Liver (tissue), 3 donors: ENCODE results near the gene GATC.

ENCODE experiments used
- CTCF ChIP-seq: fragments of 150-350 bp; IDR thresholded peaks from 2 replicates; pipeline ENCODE4 v1.5.1; 2017; ENCODE audit warnings: improper control_type of control experiment, low read depth, low read length; ENCODE audit not compliant: missing input control
- EGR1 ChIP-seq, 2 donors: IDR thresholded peaks; 2 replicates each; pipeline ENCODE4 v1.6.1; 2016 to 2018; ENCODE audit warnings: antibody characterized with exemption in 2 of 2, low read depth in 2 of 2
- GABPA ChIP-seq, 2 donors: IDR thresholded peaks in 1 of 2; conservative IDR thresholded peaks in 1 of 2; 2 replicates each; pipeline ENCODE4 v1.6.1; 2016; ENCODE audit warnings: antibody characterized with exemption in 2 of 2, mild to moderate bottlenecking in 1 of 2, moderate library complexity in 1 of 2
- JUND ChIP-seq, 2 donors: IDR thresholded peaks; 2 replicates each; pipeline ENCODE4 v1.6.1; 2016; ENCODE audit warnings: antibody characterized with exemption in 2 of 2
- MAX ChIP-seq: IDR thresholded peaks from 2 replicates; pipeline ENCODE4 v1.6.1; 2016; ENCODE audit warnings: antibody characterized with exemption
- NR2F2 ChIP-seq: IDR thresholded peaks from 2 replicates; pipeline ENCODE4 v1.6.1; 2016; ENCODE audit warnings: antibody characterized with exemption
- RAD21 ChIP-seq, 2 donors: IDR thresholded peaks; 2 replicates each; pipeline ENCODE4 v1.6.1; 2016; ENCODE audit warnings: antibody characterized with exemption in 2 of 2, mild to moderate bottlenecking in 2 of 2
- REST ChIP-seq: IDR thresholded peaks from 2 replicates; pipeline ENCODE4 v1.6.1; 2016; ENCODE audit warnings: antibody characterized with exemption, mild to moderate bottlenecking
- RXRA ChIP-seq, 2 donors: IDR thresholded peaks; 2 replicates each; pipeline ENCODE4 v1.6.1; 2017 to 2018; ENCODE audit warnings: antibody characterized with exemption in 2 of 2, mild to moderate bottlenecking in 1 of 2
- SP1 ChIP-seq: IDR thresholded peaks from 2 replicates; pipeline ENCODE4 v1.6.1; 2018; ENCODE audit warnings: antibody characterized with exemption, mild to moderate bottlenecking
- TAF1 ChIP-seq: conservative IDR thresholded peaks from 2 replicates; pipeline ENCODE4 v1.6.1; 2016; ENCODE audit warnings: antibody characterized with exemption, mild to moderate bottlenecking
- YY1 ChIP-seq: IDR thresholded peaks from 2 replicates; pipeline ENCODE4 v1.6.1; 2016; ENCODE audit warnings: antibody characterized with exemption, mild to moderate bottlenecking
- donor health status: healthy.
- donor health status: healthy.

DNA sequence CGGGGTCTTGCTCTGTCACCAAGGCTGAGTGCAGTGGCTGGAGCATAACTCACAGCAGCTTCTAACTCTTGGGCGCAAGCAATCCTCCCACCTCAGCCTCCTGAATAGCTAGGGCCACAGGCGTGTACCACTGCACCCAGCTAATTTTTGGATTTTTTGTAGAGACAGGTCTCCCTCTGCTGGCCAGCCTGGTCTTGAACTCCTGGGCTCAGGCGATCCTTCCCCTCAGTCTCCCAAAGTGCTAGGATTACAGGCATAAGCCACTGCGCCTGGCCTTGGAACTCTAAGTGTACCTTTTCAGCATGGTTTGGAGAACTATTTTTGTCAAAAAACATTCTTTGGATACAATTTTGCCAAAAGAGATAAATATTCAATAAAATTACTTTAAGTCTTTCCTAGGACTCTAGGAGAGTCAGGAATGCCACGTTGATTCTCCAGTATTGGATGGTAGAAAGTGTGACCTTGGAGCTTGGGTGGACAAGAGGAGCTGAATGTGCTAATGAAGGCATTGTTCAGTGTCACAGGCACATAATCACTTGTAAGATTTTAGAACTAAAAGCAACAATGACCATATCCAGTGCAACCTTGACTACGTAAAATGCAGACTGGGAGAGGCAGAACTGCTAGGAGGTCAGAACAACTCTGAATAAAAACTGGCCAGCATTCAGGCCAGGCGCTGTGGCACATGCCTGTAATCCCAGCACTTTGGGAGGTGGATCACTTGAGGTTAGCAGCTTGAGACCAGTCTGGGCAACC is 20.5 kb downstream of the GATC start:
- TF ChIP-seq CTCF = peak; percentile 49
- TF ChIP-seq GABPA (IDR thresholded peaks at IDR 0.05 in 1 of 2, conservative IDR thresholded peaks at IDR 0.05 in 1 of 2) = no peak
- TF ChIP-seq RXRA (IDR thresholded peaks at IDR 0.05) = no peak
- no peak for TF ChIP-seq REST
- no peak for TF ChIP-seq SP1
- no peak for TF ChIP-seq MAX
- TF ChIP-seq RAD21 (IDR thresholded peaks at IDR 0.05) = peak; percentile 66 to 76
- no peak for TF ChIP-seq EGR1 (IDR thresholded peaks at IDR 0.05; ENCODE audit: low read depth in 2 of 2)
- no peak for TF ChIP-seq YY1
- TF ChIP-seq TAF1 = no peak
- TF ChIP-seq NR2F2 = no peak
- no peak for TF ChIP-seq JUND (IDR thresholded peaks at IDR 0.05)
